GM18511 (cell line): ENCODE data around the gene DSG3.
A peak's percentile ranks its signal among the peaks of the same experiment; 100 is the strongest.

Source experiments
- ATAC-seq: cut with Tn5 transposase; IDR thresholded peaks from one replicate; pipeline ENCODE4 v1.9.1; 2021; ENCODE audit warnings: mild to moderate bottlenecking, moderate library complexity; ENCODE audit not compliant: unreplicated experiment

Gene DSG3, protein sequence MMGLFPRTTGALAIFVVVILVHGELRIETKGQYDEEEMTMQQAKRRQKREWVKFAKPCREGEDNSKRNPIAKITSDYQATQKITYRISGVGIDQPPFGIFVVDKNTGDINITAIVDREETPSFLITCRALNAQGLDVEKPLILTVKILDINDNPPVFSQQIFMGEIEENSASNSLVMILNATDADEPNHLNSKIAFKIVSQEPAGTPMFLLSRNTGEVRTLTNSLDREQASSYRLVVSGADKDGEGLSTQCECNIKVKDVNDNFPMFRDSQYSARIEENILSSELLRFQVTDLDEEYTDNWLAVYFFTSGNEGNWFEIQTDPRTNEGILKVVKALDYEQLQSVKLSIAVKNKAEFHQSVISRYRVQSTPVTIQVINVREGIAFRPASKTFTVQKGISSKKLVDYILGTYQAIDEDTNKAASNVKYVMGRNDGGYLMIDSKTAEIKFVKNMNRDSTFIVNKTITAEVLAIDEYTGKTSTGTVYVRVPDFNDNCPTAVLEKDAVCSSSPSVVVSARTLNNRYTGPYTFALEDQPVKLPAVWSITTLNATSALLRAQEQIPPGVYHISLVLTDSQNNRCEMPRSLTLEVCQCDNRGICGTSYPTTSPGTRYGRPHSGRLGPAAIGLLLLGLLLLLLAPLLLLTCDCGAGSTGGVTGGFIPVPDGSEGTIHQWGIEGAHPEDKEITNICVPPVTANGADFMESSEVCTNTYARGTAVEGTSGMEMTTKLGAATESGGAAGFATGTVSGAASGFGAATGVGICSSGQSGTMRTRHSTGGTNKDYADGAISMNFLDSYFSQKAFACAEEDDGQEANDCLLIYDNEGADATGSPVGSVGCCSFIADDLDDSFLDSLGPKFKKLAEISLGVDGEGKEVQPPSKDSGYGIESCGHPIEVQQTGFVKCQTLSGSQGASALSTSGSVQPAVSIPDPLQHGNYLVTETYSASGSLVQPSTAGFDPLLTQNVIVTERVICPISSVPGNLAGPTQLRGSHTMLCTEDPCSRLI

DNA sequence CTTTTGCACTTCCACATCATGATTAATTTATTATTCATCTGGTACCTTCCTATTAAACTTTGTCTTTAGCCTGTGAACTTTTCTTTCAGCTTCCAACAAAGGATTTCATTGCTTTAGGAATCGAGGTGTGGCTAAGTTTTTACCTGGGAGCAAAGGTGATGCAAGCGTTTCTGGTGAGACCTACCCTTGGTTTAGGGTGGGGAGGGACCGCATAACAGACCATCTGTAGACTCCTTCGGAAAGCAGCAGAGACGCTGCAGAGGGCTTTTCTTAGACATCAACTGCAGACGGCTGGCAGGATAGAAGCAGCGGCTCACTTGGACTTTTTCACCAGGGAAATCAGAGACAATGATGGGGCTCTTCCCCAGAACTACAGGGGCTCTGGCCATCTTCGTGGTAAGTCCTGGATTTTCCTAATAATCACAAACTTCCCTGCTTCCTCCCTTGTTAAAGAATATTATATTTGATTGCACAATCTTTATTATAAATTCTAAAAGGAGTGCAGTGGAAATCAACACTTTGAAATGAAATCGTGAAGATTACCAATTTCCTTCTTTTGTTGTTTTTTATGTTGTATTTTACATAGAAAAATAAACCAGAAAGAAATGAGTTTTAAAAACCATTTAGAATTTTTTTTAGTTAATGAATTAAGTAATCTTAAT lies at the start of gene DSG3:
TSS of gene DSG3 (plus strand) at position 212 of the 662 bp plus-strand sequence. CDS start at position 349, 137 bp downstream.
- no peak for ATAC-seq

DNA sequence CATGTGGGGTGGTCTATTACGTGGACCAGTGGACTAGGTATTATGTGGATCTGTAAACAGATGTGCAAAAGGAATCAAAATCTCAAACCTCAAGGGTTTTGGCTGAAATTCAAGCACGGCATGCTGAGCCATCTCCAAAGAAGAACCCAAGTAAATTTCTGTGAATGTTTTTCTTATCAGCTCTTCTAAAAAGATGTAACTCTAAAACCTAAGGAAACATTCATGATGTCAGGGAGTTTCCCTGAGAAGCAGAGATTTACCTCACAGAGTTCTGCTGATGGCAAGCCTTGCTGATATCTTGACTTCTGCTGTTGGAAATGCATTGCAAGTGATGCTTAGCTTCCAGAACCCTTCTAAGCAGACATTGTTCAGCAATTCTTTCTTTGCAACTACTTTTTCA lies 49.4 kb upstream of the DSG3 start:
- ATAC-seq: no peak

DNA sequence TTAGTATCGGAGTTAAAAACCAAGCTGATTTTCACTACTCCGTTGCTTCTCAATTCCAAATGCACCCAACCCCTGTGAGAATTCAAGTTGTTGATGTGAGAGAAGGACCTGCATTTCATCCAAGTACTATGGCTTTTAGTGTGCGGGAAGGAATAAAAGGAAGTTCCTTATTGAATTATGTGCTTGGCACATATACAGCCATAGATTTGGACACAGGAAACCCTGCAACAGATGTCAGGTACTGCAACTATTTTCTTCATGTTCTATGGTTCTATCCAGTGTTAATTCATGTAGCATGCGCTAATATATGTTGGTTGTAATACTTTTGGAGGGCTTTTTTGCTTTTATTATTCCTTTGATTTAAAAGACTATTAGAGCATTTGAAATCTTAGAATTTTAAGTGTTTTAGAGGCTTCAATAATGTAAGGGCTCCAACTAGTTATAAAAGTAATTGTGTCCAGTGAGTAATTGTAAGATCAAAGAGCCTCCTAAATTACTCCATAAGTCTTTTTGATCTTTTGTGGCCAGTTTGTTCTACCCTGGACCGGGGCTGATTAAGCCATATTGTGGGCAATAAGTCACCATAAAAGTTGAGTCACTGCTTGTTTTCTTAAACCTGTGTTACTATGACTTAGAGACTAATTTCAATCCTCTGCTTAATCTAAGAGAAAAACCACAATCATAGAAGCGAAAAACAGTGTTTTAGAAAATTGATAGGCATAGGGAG lies 48.1 kb upstream of the DSG3 start:
- no peak for ATAC-seq

DNA sequence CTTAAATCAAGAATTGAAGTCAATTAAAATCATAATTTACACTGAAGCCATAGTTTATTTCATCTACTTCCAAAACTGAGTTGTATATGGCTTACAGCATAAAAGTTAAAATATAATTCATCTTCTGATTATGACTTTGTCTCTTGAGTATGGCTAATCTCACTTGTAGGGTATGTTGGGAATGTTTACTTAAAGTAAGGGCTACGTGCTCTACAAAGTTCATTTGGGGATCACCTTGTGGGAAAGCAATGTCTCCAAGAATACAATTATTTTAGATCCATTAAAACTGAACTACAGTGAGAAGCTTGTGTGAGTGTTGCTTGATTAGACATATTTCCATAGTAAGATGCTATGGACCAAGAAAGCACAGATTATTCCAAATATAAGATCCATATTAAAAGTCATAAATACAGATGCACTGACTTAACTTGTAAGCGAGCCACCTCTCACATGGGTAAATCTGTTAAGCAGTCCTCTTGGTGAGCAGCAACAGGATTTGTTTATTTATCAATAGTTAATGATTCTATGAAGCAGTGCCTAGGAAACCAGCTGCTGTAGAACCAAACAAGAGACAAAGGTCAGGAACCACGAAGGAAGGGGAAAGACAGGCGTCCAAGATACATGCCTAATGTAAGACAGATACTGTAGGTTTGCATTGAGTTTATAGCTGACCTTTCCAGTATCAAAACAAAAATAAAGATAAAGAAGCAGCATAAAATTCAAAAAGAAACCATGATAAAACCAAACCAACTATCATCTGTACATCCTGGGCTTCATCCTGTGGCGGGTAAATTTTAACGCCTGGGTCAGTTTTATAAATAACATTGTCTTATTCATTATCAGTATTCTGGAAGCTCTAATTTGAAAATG lies 46.1 kb upstream of the DSG3 start:
- no peak for ATAC-seq

DNA sequence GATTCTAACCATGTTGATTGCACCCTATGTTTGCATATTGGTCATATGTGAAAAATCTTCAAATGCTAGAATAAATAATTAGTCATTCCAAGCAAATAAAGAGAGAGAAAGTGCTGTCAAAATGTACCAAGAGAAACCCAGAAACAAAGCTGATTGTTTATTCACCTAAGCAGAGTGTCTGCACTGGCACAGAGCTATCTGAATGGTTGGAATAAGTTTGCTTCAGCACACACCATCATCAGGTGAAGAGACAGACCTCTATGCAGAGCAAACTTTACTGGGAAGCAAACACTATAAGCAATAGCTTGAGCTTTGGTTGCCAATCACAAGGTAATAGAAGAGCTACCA lies 45.5 kb upstream of the DSG3 start:
- ATAC-seq: no peak

DNA sequence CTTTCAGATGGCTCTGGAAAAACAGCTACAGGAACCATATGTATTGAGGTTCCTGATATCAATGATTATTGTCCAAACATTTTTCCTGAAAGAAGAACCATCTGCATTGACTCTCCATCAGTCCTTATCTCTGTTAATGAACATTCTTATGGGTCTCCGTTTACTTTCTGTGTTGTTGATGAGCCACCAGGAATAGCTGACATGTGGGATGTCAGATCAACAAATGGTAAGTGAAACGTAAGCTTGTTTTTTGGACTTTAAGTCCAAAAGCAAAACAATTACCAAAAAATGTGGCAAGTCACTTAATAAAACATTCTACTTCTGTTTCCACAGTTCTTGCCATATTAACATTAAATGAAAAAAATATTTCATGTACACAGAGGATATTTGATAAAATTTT lies 44.1 kb upstream of the DSG3 start:
- no peak for ATAC-seq

DNA sequence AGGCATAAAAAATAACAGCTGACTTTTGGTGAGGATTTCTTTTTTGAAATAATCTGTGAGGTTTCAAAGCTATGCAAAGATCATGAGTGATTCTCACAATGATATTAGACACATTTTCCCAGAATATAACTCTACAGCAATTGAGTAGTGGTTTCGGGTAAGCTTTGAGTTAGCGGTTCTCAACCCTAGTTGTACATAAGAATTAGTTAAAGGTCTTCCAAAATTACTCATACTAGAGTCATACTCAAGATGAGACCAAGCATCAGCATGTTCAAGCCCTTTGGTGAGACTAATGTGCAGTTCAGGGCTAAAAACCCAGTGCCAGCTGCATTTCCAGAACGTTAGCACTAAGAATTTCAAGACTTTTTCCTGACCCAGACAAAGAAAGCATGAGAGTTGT lies 39.9 kb upstream of the DSG3 start:
- ATAC-seq: no peak

DNA sequence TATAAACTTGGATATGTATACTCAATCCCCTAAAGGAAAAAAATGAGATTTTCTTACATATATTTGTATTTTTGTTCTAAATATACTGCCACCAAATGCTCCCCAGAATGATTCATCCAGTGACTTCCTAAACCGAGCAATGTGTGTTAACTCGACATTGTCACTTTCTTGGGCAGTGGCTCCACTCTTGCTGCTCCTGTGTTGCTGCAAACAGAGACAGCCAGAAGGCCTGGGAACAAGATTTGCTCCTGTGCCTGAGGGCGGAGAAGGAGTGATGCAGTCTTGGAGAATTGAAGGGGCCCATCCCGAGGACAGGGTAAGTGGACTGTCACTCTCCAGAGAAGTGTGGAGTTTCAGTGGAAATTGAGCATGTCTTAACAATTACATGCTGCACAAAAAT lies 38.3 kb upstream of the DSG3 start:
- ATAC-seq: no peak

DNA sequence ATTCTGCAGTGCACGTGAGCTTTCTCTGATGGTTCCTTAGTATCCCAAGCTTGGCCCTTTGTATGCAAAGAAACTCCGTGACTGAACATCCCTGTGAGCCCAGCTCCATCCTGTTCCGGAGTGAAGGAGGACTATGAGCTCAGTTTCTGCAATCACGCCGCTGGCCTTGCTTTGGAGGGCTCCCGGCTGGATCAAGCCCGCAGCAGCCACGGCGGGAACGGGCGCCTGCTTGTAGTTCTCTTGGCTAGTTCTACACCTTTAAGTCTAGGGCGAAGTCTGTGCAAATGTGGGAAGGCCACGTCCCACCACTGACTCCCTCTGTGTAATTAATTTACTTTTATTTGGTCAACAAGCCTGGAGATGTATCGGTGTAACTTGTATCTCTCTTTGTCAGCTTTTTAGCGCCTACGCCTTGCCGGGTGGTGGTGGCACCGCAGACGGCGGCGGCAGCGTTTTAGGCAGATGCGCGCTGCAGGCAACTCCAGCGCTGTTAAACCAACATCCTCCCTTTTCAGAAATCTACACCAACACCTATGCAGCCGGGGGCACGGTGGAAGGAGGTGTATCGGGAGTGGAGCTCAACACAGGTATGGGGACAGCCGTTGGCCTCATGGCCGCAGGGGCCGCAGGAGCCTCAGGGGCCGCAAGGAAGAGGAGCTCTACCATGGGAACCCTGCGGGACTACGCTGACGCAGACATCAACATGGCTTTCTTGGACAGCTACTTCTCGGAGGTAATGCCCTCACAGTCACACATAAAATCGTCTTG lies 36.6 kb upstream of the DSG3 start:
- ATAC-seq: no peak

DNA sequence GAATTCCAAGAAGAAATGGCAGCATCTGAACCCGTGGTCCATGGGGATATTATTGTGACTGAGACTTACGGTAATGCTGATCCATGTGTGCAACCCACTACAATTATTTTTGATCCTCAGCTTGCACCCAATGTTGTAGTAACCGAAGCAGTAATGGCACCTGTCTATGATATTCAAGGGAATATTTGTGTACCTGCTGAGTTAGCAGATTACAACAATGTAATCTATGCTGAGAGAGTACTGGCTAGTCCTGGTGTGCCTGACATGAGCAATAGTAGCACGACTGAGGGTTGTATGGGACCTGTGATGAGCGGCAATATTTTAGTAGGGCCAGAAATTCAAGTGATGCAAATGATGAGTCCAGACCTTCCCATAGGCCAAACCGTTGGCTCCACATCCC lies 34.4 kb upstream of the DSG3 start:
- ATAC-seq: no peak

DNA sequence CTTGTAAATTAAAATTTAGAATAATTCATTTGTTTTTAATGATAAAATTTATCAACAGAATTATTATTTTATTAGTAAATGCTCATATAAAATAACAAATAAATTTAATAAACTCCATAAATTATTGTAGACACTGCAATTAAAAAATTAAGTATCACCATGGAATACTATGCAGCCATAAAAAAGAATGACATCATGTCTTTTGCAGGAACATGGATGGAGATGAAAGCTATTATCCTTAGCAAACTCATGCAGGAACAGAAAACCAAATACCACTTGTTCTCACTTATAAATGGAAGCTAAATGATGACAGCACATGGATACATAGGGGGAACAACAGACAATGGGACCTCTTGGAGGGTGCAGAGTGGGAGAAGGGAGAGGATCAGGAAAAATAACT lies 29.7 kb upstream of the DSG3 start:
- ATAC-seq: no peak

DNA sequence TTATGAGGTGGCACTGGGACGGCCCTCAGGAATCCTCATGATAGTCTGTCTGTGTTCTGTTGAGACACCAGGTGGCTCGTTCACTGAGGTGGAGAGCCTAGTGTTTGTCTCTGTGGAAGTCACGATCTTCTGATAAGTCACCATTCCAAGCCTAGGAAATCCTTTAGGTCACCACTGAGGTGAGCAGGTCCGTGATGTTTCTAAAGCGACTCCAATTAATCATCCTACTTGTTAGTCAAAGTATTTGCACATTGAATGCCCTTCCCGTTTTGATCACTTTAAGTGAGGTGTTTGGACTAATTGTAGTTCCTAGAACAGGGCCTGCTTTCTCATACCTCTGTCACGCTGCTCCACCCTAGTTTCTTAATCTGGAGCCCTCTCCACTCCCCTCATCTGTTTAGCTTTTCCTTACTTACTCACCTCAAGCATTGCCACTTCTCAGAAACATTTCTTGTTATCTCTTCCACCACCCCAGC lies 28.0 kb upstream of the DSG3 start:
- no peak for ATAC-seq

DNA sequence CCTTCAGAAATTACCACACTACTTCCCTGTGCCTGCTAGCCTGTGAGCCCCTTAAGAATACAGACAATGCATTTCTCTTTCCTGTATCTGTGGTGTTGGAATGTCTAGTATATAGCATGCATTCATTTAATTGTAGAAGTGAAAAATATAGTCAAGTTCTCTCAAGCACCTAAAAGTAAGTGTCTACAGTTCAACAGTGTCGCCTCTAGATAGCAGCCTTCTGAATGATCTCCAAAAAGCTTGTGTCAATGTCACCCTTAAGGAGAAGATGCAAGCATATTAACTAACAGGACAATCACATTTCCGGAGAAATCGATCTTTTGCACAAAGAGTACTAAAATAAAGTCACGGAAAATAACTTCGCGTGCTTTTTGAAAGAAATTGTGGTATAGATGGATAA lies 27.5 kb upstream of the DSG3 start:
- no peak for ATAC-seq

DNA sequence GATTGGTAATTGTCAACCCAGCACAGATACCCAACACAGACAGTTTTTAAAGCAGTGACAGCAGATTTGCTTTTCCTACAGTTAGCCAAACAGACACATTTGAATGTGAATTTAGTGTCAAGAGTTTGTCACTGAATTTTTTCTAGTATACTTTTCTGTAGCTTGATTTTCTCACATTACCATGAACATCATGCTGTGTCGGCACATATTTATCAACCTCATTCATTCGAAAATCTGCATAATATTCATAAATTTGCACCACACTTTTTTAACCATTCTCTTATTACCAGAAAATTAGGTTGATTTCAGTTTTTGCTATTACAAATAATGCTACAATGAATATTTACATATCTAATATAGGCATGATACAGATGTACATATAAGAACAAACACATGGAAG lies 27.0 kb upstream of the DSG3 start:
- ATAC-seq: no peak

DNA sequence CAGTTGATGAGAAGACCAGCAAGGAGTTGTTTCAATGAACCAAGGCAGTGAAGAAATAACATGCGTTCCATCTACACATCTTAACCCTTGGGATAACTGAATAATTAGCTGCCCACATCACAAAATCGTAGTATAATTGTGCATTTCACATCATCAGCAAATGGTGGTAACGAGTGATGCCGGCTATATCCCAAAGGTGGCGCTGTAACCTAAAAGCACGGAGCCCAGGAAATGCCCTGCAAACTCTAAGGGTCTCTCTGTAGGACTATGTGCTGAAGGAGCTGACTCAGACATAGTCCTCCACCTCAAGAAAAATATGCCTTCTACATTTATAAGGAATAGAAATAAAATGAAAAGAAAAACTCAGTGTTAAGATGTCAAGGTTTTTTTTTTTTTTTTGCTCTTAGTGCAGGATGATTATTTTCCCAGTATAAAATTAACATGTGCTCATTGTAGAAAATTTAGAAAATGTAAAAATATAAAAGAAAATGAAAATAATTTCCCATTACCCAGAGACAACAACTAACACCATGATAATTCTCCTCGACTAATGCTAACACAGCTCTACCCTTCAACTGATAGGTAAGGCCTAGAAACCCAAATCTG lies 23.1 kb upstream of the DSG3 start:
- peak; percentile 78 for ATAC-seq

DNA sequence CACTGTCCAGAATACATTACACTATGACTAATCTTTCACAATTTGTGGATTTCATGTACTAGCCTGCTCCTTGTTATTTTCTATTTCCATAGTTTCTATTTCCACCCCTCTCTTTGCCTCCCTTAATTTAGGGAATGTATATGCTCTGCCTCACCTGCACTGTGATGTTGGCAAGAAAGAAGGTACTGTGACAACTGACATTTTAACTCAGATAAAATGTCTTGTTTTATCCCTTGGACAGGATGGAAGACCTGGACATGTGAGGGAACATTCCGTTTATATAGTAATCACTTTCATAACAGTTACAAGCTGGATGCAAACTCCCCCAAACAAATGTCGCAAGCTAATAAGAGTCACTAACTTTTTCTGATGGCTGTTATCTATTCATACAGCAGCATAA lies 21.5 kb upstream of the DSG3 start:
- no peak for ATAC-seq

DNA sequence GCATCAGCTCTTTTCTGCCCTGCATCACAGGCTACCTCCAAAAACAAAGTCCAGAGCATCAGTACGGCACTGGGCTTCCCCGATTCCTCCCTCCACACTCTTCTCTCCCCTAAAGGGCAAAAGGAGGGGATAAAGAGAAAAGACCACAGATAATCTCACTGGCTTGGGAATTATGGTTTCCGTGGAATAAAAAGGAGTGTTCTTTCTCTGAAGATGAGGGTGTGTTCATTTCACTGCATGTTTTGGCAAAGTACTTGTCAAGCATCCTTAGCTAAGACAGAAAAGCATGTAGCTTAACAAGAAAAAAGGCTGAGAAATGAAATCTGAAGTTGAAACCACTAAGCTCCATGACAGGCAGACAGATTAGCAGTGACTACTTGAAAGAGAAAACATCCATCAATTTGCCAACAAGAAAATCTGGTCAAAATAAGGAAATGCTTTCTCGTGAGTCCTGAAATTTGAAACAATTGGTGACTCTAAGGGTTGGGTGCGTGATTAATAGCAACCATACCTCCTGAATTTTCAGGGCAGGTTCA lies 20.6 kb upstream of the DSG3 start:
- ATAC-seq: no peak

DNA sequence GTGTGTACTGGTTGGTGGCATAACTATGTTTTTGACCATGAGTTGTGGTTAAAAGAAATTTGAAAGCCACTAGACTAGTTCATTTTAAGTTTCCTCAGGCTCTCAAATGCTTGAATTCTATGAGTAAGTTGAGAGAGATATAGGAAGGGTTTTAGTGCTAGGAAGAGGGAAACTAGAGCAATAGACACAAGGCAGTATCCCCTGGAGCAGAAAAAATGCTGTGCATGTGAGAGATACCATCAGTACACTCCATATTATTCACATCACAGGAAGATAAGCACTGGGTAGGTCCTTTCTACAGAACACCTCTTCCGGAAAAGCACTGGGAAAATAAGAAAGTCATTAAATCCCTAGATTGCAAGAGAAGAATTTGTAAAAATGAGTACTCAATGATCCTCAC lies 19.3 kb upstream of the DSG3 start:
- ATAC-seq: no peak
